GM23248 (cell line): Measurements from ENCODE around the gene VARS2. TPM values are rescaled to one million over a fixed set of nuclear protein-coding genes. Genes with fewer than 3 reads are reported as not detected.
"Not testable (repeated sequence)": the region's sequence is repeated elsewhere in the genome, so short reads cannot be mapped to it uniquely, and the experiment has no call there.

Experiments
- DNase-seq: peaks from one replicate; pipeline ENCODE4 v3.0.0-alpha.2; 2015
- H2AFZ ChIP-seq: fragments of 200-600 bp; sonication (generic); 2 replicates; pipeline ENCODE4 v1.6.1; 2016; ENCODE audit warnings: antibody characterized with exemption
- H3F3A ChIP-seq: fragments of 200-600 bp; sonication (generic); 2 replicates; pipeline ENCODE4 v1.6.1; 2016; ENCODE audit warnings: mild to moderate bottlenecking, antibody characterized with exemption, mixed run types; ENCODE audit not compliant: insufficient read depth
- H3K27ac ChIP-seq: fragments of 200-600 bp; sonication (generic); 2 replicates; pipeline ENCODE4 v1.5.1; 2016; ENCODE audit warnings: mild to moderate bottlenecking
- H3K27me3 ChIP-seq: fragments of 200-600 bp; sonication (generic); replicated peaks from 2 replicates; pipeline ENCODE4 v1.6.1; 2016; ENCODE audit warnings: mild to moderate bottlenecking; ENCODE audit not compliant: insufficient read depth
- H3K36me3 ChIP-seq: fragments of 200-600 bp; sonication (generic); 2 replicates; pipeline ENCODE4 v1.6.1; 2016; ENCODE audit warnings: low read depth, mild to moderate bottlenecking
- H3K4me1 ChIP-seq: fragments of 200-600 bp; sonication (generic); 2 replicates; pipeline ENCODE4 v1.6.1; 2016; ENCODE audit warnings: mild to moderate bottlenecking; ENCODE audit not compliant: insufficient read depth
- H3K4me2 ChIP-seq: fragments of 200-600 bp; sonication (generic); one replicate; pipeline ENCODE4 v1.6.1; 2016; ENCODE audit warnings: mild to moderate bottlenecking; ENCODE audit not compliant: unreplicated experiment
- H3K4me3 ChIP-seq: fragments of 200-600 bp; sonication (generic); 2 replicates; pipeline ENCODE4 v1.5.1; 2016; ENCODE audit warnings: mild to moderate bottlenecking
- H3K79me2 ChIP-seq: fragments of 200-600 bp; sonication (generic); 2 replicates; pipeline ENCODE4 v1.6.1; 2016; ENCODE audit warnings: mild to moderate bottlenecking; ENCODE audit not compliant: insufficient read depth
- H3K9ac ChIP-seq: fragments of 200-600 bp; sonication (generic); 2 replicates; pipeline ENCODE4 v1.6.1; 2016; ENCODE audit warnings: mild to moderate bottlenecking
- H3K9me2 ChIP-seq: fragments of 200-600 bp; sonication (generic); 2 replicates; pipeline ENCODE4 v1.6.1; 2016; ENCODE audit warnings: mixed run types, mild to moderate bottlenecking, moderate library complexity; ENCODE audit not compliant: insufficient read depth
- H3K9me3 ChIP-seq: fragments of 200-600 bp; sonication (generic); one replicate; pipeline ENCODE4 v1.6.1; 2017; ENCODE audit warnings: low read depth
- H4K20me1 ChIP-seq: fragments of 200-600 bp; sonication (generic); 2 replicates; pipeline ENCODE4 v1.6.0; 2016; ENCODE audit not compliant: insufficient read depth
- EZH2 ChIP-seq: fragments of 200-600 bp; sonication (generic); IDR thresholded peaks from 2 replicates; pipeline ENCODE4 v1.6.1; 2018; ENCODE audit warnings: antibody characterized with exemption, mild to moderate bottlenecking; ENCODE audit not compliant: insufficient read depth, poor library complexity, severe bottlenecking
- EZH2phosphoT487 ChIP-seq: fragments of 200-600 bp; sonication (generic); IDR thresholded peaks from 2 replicates; pipeline ENCODE4 v1.6.1; 2018; ENCODE audit warnings: antibody characterized with exemption, moderate library complexity, mild to moderate bottlenecking, low read depth; ENCODE audit not compliant: insufficient read depth
- WGBS, 2 experiments: methylation state at CpG; one replicate each; pipeline ENCODE4 v1.1.6; 2015 to 2017; ENCODE audit warnings: low lambda C conversion rate in 2 of 2, low coverage in 1 of 2; ENCODE audit errors: missing lambda C conversion rate in 2 of 2; 5-methylcytosine and 5-hydroxymethylcytosine counted together
- in situ Hi-C: fragments of 300-500 bp; cut with MboI; formaldehyde crosslinking; loops from 2 replicates; pipeline ENCODE4 v1.15.0; 2020
- polyA plus RNA-seq: library from polyadenylated mRNA; unstranded; fragments of >200 nt; fragmentation: Nextera tagmentation; extraction: Ambion mirVana; gene quantifications from 2 replicates; pipeline ENCODE4 v1.2.1, GENCODE V29; 2016
- total RNA-seq: library from RNA; depleted of rRNA; stranded (reverse); fragments of >200 nt; shearing (Covaris generic); gene quantifications from 2 replicates; pipeline ENCODE4 v1.2.3, GENCODE V29; 2014

The VARS2 gene
- total and polyA plus RNA-seq, 2 experiments from 2014 or later: 9.9 to 20.8 TPM

- 39 to 40% methylated on average over 5 of the region's 5 CpGs for WGBS, 2 experiments
- TF ChIP-seq EZH2 (no peak), EZH2phosphoT487 (no peak)
- no peaks in the 10 kb centered on the region for H3K4me1 ChIP-seq
Observed at GRCh38 chr6:30902709-30903108, 11.3 kb upstream of the VARS2 start.

GRCh38 chr6:30903236-30903635, 10.8 kb upstream of the VARS2 start:
- no peak overlapping the region for H3K4me3 ChIP-seq
- in situ Hi-C loops: no loop called here
- no peaks in the 10 kb centered on the region for H3K27me3 ChIP-seq
- H3K36me3 ChIP-seq: no peaks in the 10 kb centered on the region
- no peak overlapping the region for H3K9ac ChIP-seq
- no peak overlapping the region for H2AFZ ChIP-seq
- H4K20me1 ChIP-seq: no peaks in the 10 kb centered on the region
- TF ChIP-seq EZH2phosphoT487 (no peak), EZH2 (no peak)
- peaks cover 13% of the 10 kb centered on the region; the same call in 1 of the 2 replicates for H3F3A ChIP-seq
- no peaks in the 10 kb centered on the region for H3K9me3 ChIP-seq
- no peaks in the 10 kb centered on the region for H3K9me2 ChIP-seq
- H3K4me2 ChIP-seq: no peak overlapping the region
- WGBS, 2 experiments: 96 to 99% methylated on average over 4 of the region's 4 CpGs
- H3K27ac ChIP-seq: no peak overlapping the region
- H3K79me2 ChIP-seq: peaks cover 2% of the 10 kb centered on the region
- no peaks in the 10 kb centered on the region for H3K4me1 ChIP-seq
- DNase-seq: no peak

More at GRCh38 chr6:30902709-30903108, 11.3 kb upstream of the VARS2 start:
- no peaks in the 10 kb centered on the region for H4K20me1 ChIP-seq
- no peaks in the 10 kb centered on the region for H3K36me3 ChIP-seq
- no peak overlapping the region for H2AFZ ChIP-seq
- no peak overlapping the region for H3K4me3 ChIP-seq
- H3K27me3 ChIP-seq: no peaks in the 10 kb centered on the region
- in situ Hi-C loops: no loop called here
- H3K9me2 ChIP-seq: no peaks in the 10 kb centered on the region
- no peak overlapping the region for H3K9ac ChIP-seq
- peaks cover 13% of the 10 kb centered on the region; the same call in 1 of the 2 replicates for H3F3A ChIP-seq
- DNase-seq: no peak
- H3K27ac ChIP-seq: no peak overlapping the region
- H3K79me2 ChIP-seq: no peaks in the 10 kb centered on the region
- H3K4me2 ChIP-seq: no peak overlapping the region
- no peaks in the 10 kb centered on the region for H3K9me3 ChIP-seq

GRCh38 chr6:30907290-30907757, 6.7 kb upstream of the VARS2 start:
- DNase-seq, H3K9me2 ChIP-seq, H3K27me3 ChIP-seq, in situ Hi-C loops, H3K4me1 ChIP-seq, H4K20me1 ChIP-seq, H3K36me3 ChIP-seq, H3K9me3 ChIP-seq: not testable (repeated sequence)
- Histone ChIP-seq H3K4me2 (peak overlapping the region; percentile 15), H3F3A (peaks cover 13% of the 10 kb centered on the region; the same call in 1 of the 2 replicates), H3K27ac (peak overlapping the region; percentile 9; the same call in 1 of the 2 replicates), H2AFZ (peak overlapping the region; percentile 76), H3K9ac (peak overlapping the region; percentile 52), H3K79me2 (peaks cover 19% of the 10 kb centered on the region), H3K4me3 (peak overlapping the region; percentile 100)
- WGBS, 2 experiments: 36 to 41% methylated on average over 13 to 16 of the region's 16 CpGs

- in situ Hi-C loops: no loop called here
- 1% methylated on average over 49 of the region's 49 CpGs for WGBS, 2 experiments
Observed at GRCh38 chr6:30907758-30908591, 6.1 kb upstream of the VARS2 start, which contains the start of gene GTF2H4. GTF2H4 (plus strand) TSS chr6:30908207.

More at GRCh38 chr6:30907758-30908591, 6.1 kb upstream of the VARS2 start, which contains the start of gene GTF2H4:
- DNase-seq: peak; percentile 99
- peak within 1 kb of the TSS; percentile 98 for H3K4me2 ChIP-seq
- no peaks in the 10 kb centered on the region for H3K27me3 ChIP-seq
- no peaks in the 10 kb centered on the region for H3K36me3 ChIP-seq
- peaks cover 19% of the 10 kb centered on the region for H3K79me2 ChIP-seq
- H4K20me1 ChIP-seq: no peaks in the 10 kb centered on the region
- H3K4me3 ChIP-seq: peak within 1 kb of the TSS; percentile 100
- peak within 1 kb of the TSS; percentile 54 for H3K27ac ChIP-seq
- H3F3A ChIP-seq: peaks cover 18% of the 10 kb centered on the region
- peak within 1 kb of the TSS; percentile 99 for H2AFZ ChIP-seq
- TF ChIP-seq EZH2: no peak
- no peak for TF ChIP-seq EZH2phosphoT487
- peak within 1 kb of the TSS; percentile 93 for H3K9ac ChIP-seq
- peaks cover 7% of the 10 kb centered on the region; the same call in 1 of the 2 replicates for H3K4me1 ChIP-seq
- no peaks in the 10 kb centered on the region for H3K9me3 ChIP-seq
- no peaks in the 10 kb centered on the region for H3K9me2 ChIP-seq
